NB4 (cell line): ENCODE results near the gene KCNJ10.

Experiments
- CTCF ChIP-seq: IDR thresholded peaks from one replicate; pipeline ENCODE4 v1.5.1; 2012; ENCODE audit warnings: low read depth, low read length
- POLR2A ChIP-seq: IDR thresholded peaks from 2 replicates; pipeline ENCODE4 v1.6.1; 2011; ENCODE audit warnings: mild to moderate bottlenecking; ENCODE audit not compliant: insufficient read length; ENCODE audit errors: extremely low read depth

GRCh38 chr1:160050619-160051018 lies 19.3 kb downstream of the KCNJ10 start:
- no peak for TF ChIP-seq POLR2A
- TF ChIP-seq CTCF: no peak
